ENCODE measurements around the gene PTPRD.
A peak's percentile ranks its signal among the peaks of the same experiment; 100 is the strongest.

Gene PTPRD

GRCh38 chr9:8337834-8338766 lies 2274.7 kb downstream of the PTPRD start:
- peak; percentile 66 for DNase-seq

- DNase-seq: no peak
Observed at GRCh38 chr9:8332871-8333270, 2279.9 kb downstream of the PTPRD start.

- DNase-seq: no peak
Observed at GRCh38 chr9:8332331-8332650, 2280.5 kb downstream of the PTPRD start.

- no peak for DNase-seq
Observed at GRCh38 chr9:8331507-8332330, 2281.1 kb downstream of the PTPRD start.

GRCh38 chr9:8329561-8330283 lies 2283.1 kb downstream of the PTPRD start:
- peak; percentile 5 for DNase-seq

- no peak for DNase-seq
Observed at GRCh38 chr9:8315211-8315610, 2297.6 kb downstream of the PTPRD start.

GRCh38 chr9:8309258-8309657 lies 2303.5 kb downstream of the PTPRD start:
- DNase-seq: no peak

GRCh38 chr9:8304720-8305119 lies 2308.1 kb downstream of the PTPRD start:
- DNase-seq: no peak

- no peak for DNase-seq
Observed at GRCh38 chr9:8301296-8301695, 2311.5 kb downstream of the PTPRD start.

- DNase-seq: no peak
Observed at GRCh38 chr9:8297047-8297446, 2315.8 kb downstream of the PTPRD start.

- no peak for DNase-seq
Observed at GRCh38 chr9:8292657-8293056, 2320.1 kb downstream of the PTPRD start.

- no peak for DNase-seq
Observed at GRCh38 chr9:8289681-8290080, 2323.1 kb downstream of the PTPRD start.

- DNase-seq: no peak
Observed at GRCh38 chr9:8287970-8288369, 2324.8 kb downstream of the PTPRD start.

- no peak for DNase-seq
Observed at GRCh38 chr9:8287501-8287900, 2325.3 kb downstream of the PTPRD start.

GRCh38 chr9:8284884-8285283 lies 2327.9 kb downstream of the PTPRD start:
- DNase-seq: no peak

- DNase-seq: peak; percentile 68
Observed at GRCh38 chr9:8282535-8282934, 2330.3 kb downstream of the PTPRD start.

- DNase-seq: no peak
Observed at GRCh38 chr9:8280811-8281210, 2332.0 kb downstream of the PTPRD start.

- no peak for DNase-seq
Observed at GRCh38 chr9:8278048-8278447, 2334.8 kb downstream of the PTPRD start.

- no peak for DNase-seq
Observed at GRCh38 chr9:8270235-8270634, 2342.6 kb downstream of the PTPRD start.

- DNase-seq: no peak
Observed at GRCh38 chr9:8268881-8269280, 2343.9 kb downstream of the PTPRD start.

GRCh38 chr9:8268216-8268878 lies 2344.5 kb downstream of the PTPRD start:
- DNase-seq: no peak

GRCh38 chr9:8267636-8268035 lies 2345.2 kb downstream of the PTPRD start:
- DNase-seq: no peak

- no peak for DNase-seq
Observed at GRCh38 chr9:8266861-8267260, 2345.9 kb downstream of the PTPRD start.

Measured in NCI-H2171 treated with DMSO at 0.1 percent for 48 hours (cell line).